Measurements from ENCODE around the gene STK32A.

Gene STK32A

DNA sequence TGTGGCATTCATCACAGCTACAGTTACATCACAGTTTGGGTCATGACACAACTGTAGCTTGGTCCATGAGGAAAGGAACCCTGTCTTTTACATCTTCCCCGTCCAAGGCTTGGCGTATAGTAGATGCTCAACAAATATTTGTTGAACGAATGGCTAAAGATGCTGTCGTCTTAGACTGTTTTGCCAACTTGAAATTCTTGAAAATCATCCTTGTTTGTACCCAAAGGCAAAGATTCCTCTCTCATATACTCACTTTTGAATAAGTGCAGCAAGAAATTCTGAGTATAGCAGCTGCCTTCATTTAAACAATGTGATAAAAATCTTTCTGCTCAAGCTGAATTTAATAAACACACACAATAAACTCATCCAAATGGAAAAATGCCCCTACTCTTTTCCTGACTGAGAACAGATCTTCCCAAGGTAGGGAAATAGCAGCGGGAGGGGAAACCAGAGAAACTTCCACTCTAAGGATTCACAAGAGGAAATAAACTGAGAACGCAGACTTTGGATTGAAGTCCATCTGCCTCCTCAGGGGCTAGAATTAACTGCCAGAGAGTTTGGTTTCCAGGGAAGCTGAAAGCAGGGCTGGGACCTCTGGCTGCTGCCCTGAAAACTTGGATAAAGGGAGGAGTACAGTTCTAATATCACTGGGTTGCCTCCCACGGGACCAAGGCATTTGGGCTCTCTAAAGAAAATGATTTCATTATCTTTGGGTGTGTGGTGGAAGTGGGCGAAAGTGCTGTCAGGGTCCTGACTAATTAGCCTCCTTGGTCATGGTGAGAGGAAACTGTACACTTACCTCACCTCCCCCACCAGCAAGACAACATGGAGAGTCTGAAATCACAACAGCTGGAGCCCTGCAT lies 175.9 kb downstream of the STK32A start:
- Histone ChIP-seq H3K4me3 (ENCODE audit: low read length) (no peak overlapping the region), H3K4me1 (ENCODE audit: insufficient read depth, low read length) (peaks cover 18% of the 10 kb centered on the region), H2AFZ (ENCODE audit: low read depth, low read length) (no peak overlapping the region), H3K9me3 (ENCODE audit: low read length) (no peaks in the 10 kb centered on the region), H3K27me3 (ENCODE audit: insufficient read depth, low read length) (no peaks in the 10 kb centered on the region), H3K36me3 (ENCODE audit: insufficient read depth, low read length) (peaks cover 99% of the 10 kb centered on the region)

DNA sequence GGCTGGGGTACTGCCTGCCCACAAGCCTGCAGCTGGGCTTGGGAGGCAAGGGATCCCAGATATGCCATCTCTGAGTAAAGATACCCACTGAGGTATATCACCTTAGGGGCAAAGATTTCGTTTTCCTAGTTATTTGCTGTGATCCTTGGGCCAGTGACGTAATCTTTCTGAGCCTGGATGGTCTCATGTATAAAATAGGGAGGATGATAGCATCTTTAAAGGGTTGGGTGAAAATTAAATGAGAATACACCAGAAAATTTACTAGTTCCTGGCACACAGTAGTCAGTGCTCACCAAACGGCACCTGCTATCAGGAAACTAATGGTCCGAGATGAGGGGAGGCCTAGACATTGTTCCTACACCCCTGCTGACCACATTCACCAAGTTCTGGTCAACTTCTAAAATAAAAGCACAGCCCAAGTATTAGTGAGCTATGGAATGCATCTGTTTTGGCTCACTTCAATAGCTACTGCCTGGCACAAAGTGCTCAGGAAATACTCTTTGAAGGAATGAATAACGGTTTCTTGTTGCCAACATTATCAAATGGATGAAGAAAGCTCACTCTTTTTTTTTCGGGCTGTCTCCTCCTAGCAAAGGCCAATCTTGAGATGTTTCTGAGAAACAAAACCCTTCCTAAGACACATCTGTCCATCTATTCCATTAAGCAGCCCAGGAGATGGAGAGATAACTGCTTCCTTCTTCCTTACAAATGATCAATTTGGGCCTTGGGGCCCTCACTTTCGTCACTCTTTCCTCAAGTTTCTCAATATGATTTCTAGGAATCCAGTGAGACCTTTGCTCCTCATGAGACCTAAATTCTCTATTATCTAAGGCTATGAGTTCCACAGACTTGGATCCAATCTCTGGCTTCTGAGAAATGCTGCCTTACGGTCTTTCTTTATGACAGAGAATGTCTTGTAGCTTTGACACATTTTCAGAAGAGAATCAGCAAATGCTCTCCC lies 176.8 kb downstream of the STK32A start:
- no peak overlapping the region for H3K4me3 ChIP-seq (ENCODE audit: low read length)
- no peak overlapping the region for H2AFZ ChIP-seq (ENCODE audit: low read depth, low read length)
- H3K4me1 ChIP-seq (ENCODE audit: insufficient read depth, low read length) = peaks cover 17% of the 10 kb centered on the region
- H3K27me3 ChIP-seq (ENCODE audit: insufficient read depth, low read length) = no peaks in the 10 kb centered on the region
- peaks cover 97% of the 10 kb centered on the region for H3K36me3 ChIP-seq (ENCODE audit: insufficient read depth, low read length)
- no peaks in the 10 kb centered on the region for H3K9me3 ChIP-seq (ENCODE audit: low read length)

DNA sequence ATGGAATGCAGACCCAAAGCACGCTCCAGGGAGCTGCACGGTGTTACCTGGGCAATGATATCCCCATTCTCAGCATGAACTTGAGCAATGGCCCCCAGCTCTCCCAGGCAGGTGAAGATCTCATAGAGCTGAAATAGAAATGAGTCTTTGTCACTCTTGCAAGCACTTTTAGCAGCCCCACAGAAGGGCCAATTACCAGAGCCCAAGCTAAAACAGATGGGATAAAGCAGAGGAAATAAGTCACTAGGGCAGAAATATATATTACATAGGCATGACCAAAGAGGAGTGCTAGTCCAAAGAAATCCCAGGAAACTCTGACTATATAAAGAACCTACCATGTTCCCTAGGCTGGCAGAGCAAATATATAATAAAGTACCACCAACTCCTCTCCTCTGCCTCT lies 177.7 kb downstream of the STK32A start:
- H3K36me3 ChIP-seq (ENCODE audit: insufficient read depth, low read length) = peaks cover 97% of the 10 kb centered on the region
- H3K9me3 ChIP-seq (ENCODE audit: low read length) = no peaks in the 10 kb centered on the region
- H3K4me1 ChIP-seq (ENCODE audit: insufficient read depth, low read length) = peaks cover 15% of the 10 kb centered on the region
- no peaks in the 10 kb centered on the region for H3K27me3 ChIP-seq (ENCODE audit: insufficient read depth, low read length)
- no peak overlapping the region for H3K4me3 ChIP-seq (ENCODE audit: low read length)
- H2AFZ ChIP-seq (ENCODE audit: low read depth, low read length) = no peak overlapping the region

DNA sequence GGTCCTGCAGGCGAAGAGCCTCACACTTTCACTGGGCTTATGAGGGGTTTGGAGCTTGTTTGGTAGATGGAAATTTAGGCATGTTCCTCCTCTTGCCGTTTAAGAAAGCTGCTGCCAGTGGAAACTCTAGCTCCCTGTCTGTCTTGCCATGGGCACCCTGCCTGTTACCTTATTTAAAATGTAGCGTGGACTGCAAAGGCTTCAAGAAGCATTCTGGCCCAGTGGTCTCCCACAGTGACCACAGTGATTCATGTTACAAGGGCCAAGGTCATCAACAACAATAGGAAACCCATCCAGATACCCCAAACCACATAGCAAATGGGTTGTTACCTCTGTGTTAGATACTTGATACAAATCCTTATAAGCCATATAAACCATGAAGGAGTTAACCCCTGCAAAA lies 178.4 kb downstream of the STK32A start:
- Histone ChIP-seq H3K9me3 (ENCODE audit: low read length) (no peaks in the 10 kb centered on the region), H3K4me3 (ENCODE audit: low read length) (no peak overlapping the region), H2AFZ (ENCODE audit: low read depth, low read length) (no peak overlapping the region), H3K36me3 (ENCODE audit: insufficient read depth, low read length) (peaks cover 97% of the 10 kb centered on the region), H3K27me3 (ENCODE audit: insufficient read depth, low read length) (no peaks in the 10 kb centered on the region), H3K4me1 (ENCODE audit: insufficient read depth, low read length) (peaks cover 10% of the 10 kb centered on the region)

DNA sequence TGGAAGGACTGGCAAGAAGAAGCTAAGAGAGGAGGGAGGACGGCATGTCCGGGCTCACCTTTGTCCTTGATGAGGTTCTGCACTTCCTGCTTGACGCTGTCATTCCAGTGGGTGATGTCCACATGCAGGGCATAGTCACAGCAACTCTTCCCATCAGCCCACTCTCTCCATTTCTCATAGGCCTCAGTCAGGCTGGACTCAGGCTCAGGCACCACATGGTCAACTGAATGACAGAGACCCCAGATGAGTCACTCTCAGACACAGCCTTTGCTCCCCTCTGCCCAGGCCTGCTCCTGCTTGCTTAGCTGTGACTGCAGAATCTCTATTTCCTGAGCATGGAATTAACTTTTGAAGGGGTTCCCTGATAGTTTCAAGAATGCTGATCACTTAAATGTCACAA lies 180.8 kb downstream of the STK32A start:
- Histone ChIP-seq H3K36me3 (ENCODE audit: insufficient read depth, low read length) (peaks cover 95% of the 10 kb centered on the region), H3K4me3 (ENCODE audit: low read length) (no peak overlapping the region), H2AFZ (ENCODE audit: low read depth, low read length) (no peak overlapping the region), H3K27me3 (ENCODE audit: insufficient read depth, low read length) (no peaks in the 10 kb centered on the region), H3K4me1 (ENCODE audit: insufficient read depth, low read length) (peaks cover 7% of the 10 kb centered on the region), H3K9me3 (ENCODE audit: low read length) (no peaks in the 10 kb centered on the region)

DNA sequence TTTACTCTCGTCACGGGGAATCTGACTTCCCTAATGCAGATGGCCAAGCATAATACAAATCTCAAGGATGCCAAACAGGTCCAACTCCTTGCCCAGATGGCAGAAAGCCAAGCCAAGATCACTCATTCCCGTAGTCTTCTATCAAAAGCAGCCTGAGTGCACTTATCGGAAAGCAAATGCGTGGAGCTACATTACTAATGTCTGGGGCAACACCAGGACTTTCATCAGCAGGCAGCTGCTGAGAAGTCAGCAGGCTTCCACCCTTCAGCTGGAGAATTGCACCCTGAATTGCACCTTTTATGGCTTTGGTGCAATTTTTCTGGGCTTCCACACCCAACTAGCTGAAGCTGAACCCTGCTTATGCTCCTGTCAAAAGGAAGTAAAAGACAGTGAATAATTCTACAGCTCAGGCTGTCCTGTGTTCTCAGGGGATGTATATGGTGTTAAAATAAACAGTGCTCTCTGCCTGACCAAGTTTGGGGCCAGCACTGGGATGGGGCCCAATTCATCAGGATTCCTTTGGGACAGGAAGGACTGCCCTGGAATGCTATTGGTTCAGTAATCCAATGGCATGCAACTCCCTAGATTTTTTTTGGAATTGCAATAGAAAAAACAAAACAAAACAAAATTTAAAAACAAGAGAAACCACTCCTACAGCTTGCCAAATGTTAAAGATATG lies 182.4 kb downstream of the STK32A start:
- no peaks in the 10 kb centered on the region for H3K27me3 ChIP-seq (ENCODE audit: insufficient read depth, low read length)
- H2AFZ ChIP-seq (ENCODE audit: low read depth, low read length) = no peak overlapping the region
- H3K36me3 ChIP-seq (ENCODE audit: insufficient read depth, low read length) = peaks cover 80% of the 10 kb centered on the region
- no peaks in the 10 kb centered on the region for H3K9me3 ChIP-seq (ENCODE audit: low read length)
- no peak overlapping the region for H3K4me3 ChIP-seq (ENCODE audit: low read length)
- peaks cover 7% of the 10 kb centered on the region for H3K4me1 ChIP-seq (ENCODE audit: insufficient read depth, low read length)

DNA sequence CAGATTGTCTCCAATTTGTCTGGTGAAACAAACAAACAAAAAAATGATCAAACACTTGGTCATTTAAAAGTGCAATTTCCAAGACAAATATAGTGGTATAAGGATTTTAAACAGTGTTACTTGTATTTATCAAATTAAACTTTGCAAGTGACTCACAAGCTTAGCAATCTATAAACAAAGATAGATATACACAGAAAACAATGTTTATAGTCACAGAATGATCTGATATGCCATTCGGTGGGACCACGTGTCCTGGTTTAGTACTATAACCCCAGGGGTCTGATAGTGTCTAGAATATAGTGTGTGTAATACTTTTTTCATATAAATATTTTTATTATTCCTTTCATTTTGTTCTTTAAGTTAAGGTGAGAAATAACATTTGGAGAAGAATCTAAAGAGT lies 183.8 kb downstream of the STK32A start:
- H3K9me3 ChIP-seq (ENCODE audit: low read length) = peaks cover 4% of the 10 kb centered on the region
- H3K4me3 ChIP-seq (ENCODE audit: low read length) = no peak overlapping the region
- H3K36me3 ChIP-seq (ENCODE audit: insufficient read depth, low read length) = peaks cover 77% of the 10 kb centered on the region
- no peak overlapping the region for H2AFZ ChIP-seq (ENCODE audit: low read depth, low read length)
- H3K4me1 ChIP-seq (ENCODE audit: insufficient read depth, low read length) = peaks cover 7% of the 10 kb centered on the region
- no peaks in the 10 kb centered on the region for H3K27me3 ChIP-seq (ENCODE audit: insufficient read depth, low read length)

DNA sequence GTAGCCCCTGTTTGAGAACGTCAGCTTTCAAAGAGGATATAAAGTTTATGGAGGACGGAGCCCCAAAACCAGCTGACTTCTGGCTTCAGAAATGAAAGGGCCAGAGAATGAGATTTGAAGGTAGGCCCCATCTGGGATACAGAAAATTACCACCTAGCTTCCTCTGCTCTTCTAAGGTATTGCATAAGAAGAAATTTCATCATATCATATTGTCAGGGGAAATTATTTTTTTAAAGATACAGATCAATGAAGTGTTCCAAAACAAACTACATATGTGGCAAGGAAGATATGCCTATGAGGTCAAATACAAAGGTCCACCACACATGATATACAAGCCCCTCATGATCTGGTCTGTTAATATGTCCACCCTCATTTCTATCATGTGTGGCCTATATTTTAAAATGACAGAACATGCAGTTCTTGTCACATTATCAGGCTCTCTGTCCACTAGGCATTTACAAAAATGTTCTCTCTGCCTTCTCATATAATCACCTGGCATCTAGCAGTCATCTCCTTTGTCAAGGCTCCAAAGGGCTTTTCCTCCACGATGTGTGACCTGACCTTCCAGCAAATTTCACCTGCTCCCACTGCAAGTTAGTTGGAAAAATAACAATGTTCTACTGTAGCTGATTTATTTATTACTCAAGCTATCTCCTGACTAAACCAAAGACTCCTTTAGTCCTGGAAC lies 192.0 kb downstream of the STK32A start:
- Histone ChIP-seq H3K4me3 (ENCODE audit: low read length) (no peak overlapping the region), H3K9me3 (ENCODE audit: low read length) (peaks cover 7% of the 10 kb centered on the region), H3K27me3 (ENCODE audit: insufficient read depth, low read length) (no peaks in the 10 kb centered on the region), H3K36me3 (ENCODE audit: insufficient read depth, low read length) (peaks cover 41% of the 10 kb centered on the region), H2AFZ (ENCODE audit: low read depth, low read length) (no peak overlapping the region), H3K4me1 (ENCODE audit: insufficient read depth, low read length) (peaks cover 4% of the 10 kb centered on the region)

DNA sequence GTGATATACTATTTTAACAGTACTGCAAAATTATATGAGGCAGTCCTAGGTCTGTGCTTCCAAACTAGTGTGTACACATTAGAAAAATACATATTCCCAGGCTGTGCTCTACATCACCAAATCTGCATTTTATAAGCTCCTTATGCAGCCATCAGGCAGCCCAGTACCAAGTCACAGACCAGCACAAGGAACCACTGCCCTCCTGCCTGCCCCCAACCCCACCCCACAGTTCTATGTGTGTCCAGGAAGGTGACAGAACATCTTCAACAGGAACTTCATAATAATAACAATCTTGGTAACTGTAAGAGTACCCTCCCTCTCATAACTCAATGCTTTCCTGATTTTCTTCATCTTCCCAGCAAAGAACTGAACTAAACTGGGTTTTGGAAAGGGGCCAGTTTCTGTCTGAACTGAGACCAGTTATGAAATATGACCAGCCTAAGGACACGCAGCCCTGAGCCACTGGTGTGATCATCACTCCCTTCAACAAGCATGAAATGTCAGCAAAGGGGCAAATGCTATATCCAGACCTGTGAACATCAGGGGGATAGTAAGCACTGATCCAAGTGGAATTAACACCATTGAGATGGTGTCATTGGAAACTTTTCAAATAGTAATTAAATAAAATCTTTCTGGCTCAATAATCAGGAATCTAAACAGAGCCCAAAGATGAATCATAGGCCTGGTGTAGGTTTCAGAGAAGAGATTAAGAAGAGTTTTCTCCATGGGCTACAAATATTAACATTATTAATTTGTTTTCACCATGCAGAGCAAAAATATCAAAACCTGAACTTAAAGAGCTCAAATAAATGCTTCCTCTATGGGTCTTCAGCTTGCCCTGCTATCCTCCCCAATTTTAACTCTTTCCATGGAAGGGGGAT lies 192.9 kb downstream of the STK32A start:
- Histone ChIP-seq H3K4me1 (ENCODE audit: insufficient read depth, low read length) (peaks cover 12% of the 10 kb centered on the region), H3K9me3 (ENCODE audit: low read length) (peaks cover 7% of the 10 kb centered on the region), H3K27me3 (ENCODE audit: insufficient read depth, low read length) (no peaks in the 10 kb centered on the region), H3K4me3 (ENCODE audit: low read length) (no peak overlapping the region), H3K36me3 (ENCODE audit: insufficient read depth, low read length) (peaks cover 38% of the 10 kb centered on the region), H2AFZ (ENCODE audit: low read depth, low read length) (no peak overlapping the region)

DNA sequence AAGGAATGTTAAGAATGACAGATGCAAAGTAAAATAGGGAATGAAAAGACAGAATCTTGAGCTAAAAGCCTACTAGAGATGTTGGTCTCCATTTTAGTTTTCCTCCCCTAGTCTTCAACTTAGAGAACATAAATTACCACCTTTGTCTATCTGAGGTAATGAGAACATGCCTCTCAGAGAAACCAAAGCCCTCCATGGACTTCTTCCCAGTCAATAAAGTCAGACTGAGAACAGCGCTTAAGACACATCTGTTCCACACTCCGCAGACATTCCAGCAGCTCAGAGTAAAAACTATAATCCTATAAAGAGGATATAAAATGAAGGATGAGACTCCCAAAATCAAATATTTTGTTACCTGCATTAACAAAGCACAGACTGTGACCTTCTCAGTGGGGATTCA lies 195.8 kb downstream of the STK32A start:
- Histone ChIP-seq H3K4me3 (ENCODE audit: low read length) (no peak overlapping the region), H3K4me1 (ENCODE audit: insufficient read depth, low read length) (peaks cover 12% of the 10 kb centered on the region), H3K36me3 (ENCODE audit: insufficient read depth, low read length) (peaks cover 16% of the 10 kb centered on the region), H3K27me3 (ENCODE audit: insufficient read depth, low read length) (no peaks in the 10 kb centered on the region), H2AFZ (ENCODE audit: low read depth, low read length) (no peak overlapping the region), H3K9me3 (ENCODE audit: low read length) (peaks cover 3% of the 10 kb centered on the region)

DNA sequence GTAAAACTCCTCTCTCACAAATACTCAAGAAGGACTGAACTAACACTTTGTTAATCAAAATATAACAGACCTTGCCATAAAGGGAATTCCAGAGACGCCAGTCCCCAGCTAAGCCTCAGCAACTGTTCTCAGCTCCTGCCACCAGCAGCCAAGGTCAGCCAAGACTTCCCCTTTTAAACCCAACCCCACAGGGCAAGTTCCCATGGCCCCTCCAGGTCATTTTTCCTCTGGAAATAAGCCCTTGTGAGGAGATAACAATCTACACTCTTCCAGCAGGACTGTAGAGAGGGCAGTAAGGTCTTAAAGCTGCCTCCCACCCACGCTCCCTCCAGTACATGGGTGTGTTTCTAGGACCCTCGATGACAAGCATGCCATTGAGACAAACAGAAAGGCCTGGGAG lies 196.8 kb downstream of the STK32A start:
- no peaks in the 10 kb centered on the region for H3K27me3 ChIP-seq (ENCODE audit: insufficient read depth, low read length)
- no peak overlapping the region for H2AFZ ChIP-seq (ENCODE audit: low read depth, low read length)
- peaks cover 16% of the 10 kb centered on the region for H3K4me1 ChIP-seq (ENCODE audit: insufficient read depth, low read length)
- H3K9me3 ChIP-seq (ENCODE audit: low read length) = peaks cover 3% of the 10 kb centered on the region
- H3K36me3 ChIP-seq (ENCODE audit: insufficient read depth, low read length) = peaks cover 11% of the 10 kb centered on the region
- no peak overlapping the region for H3K4me3 ChIP-seq (ENCODE audit: low read length)

DNA sequence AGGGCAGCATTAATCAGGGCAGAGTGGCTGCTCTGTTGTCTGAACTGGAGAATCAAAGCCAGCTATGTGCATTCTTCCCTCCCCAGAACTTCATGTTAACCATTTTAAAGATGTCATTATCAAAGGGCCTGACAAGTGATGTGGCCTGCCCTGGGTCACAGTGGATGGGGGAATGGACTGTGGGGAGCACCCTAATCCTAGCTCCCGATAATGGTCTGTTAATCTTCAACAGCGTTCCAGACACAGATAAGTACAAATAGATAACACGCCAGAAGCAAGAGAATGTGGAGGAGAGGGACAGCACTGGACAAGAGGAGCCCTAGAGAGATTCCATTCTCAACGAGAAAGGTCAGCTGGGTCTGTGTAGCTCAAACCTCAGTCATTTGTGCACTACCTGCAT lies 197.5 kb downstream of the STK32A start:
- Histone ChIP-seq H3K4me3 (ENCODE audit: low read length) (no peak overlapping the region), H2AFZ (ENCODE audit: low read depth, low read length) (no peak overlapping the region), H3K9me3 (ENCODE audit: low read length) (peaks cover 3% of the 10 kb centered on the region), H3K27me3 (ENCODE audit: insufficient read depth, low read length) (no peaks in the 10 kb centered on the region), H3K4me1 (ENCODE audit: insufficient read depth, low read length) (peaks cover 23% of the 10 kb centered on the region), H3K36me3 (ENCODE audit: insufficient read depth, low read length) (peaks cover 6% of the 10 kb centered on the region)

Data from neuron (in vitro differentiated cells).